T-helper 2 cell treated with Interferon-gamma antibody and Interleukin-4, amounts not matched to agents 100 ng/mL and 5 ng/mL, for 36 hours (primary cell): ENCODE results near the gene SF3B1. TPM values are rescaled to one million over a fixed set of nuclear protein-coding genes. Genes with fewer than 3 reads are reported as not detected.
"Not testable (repeated sequence)": the region's sequence is repeated elsewhere in the genome, so short reads cannot be mapped to it uniquely, and the experiment has no call there.

Experiments used
- intact Hi-C: fragments of 100-400 bp; cut with micrococcal nuclease; formaldehyde crosslinking; loops from one replicate; pipeline ENCODE4 v1.15.1; 2023
- total RNA-seq: library from RNA; stranded (reverse); gene quantifications from 2 replicates; pipeline ENCODE4 v1.2.3, GENCODE V29; 2022

Gene SF3B1
- total RNA-seq, 1 donor from 2014 or later: 298 TPM

- intact Hi-C loops: no loop called here
These were observed 48.6 kb downstream of the SF3B1 start for GRCh38 chr2:197386242-197386641.

- intact Hi-C loops: no loop called here
These were observed 51.0 kb downstream of the SF3B1 start for GRCh38 chr2:197383825-197384224.

GRCh38 chr2:197381641-197382040 is 53.2 kb downstream of the SF3B1 start:
- intact Hi-C loops: no loop called here

GRCh38 chr2:197379918-197380309 is 54.9 kb downstream of the SF3B1 start:
- intact Hi-C loops: loop anchor here (5.0 kb wide), 2 partner anchors 58 to 208 kb away; no protein-coding TSS in a partner anchor

GRCh38 chr2:197379308-197379917 is 55.4 kb downstream of the SF3B1 start:
- intact Hi-C loops: loop anchor here (5.0 kb wide), 2 partner anchors 57 to 207 kb away; no protein-coding TSS in a partner anchor

- intact Hi-C loops: loop anchor here (1.0 to 5.0 kb wide), 6 partner anchors 56 to 627 kb away; no protein-coding TSS in a partner anchor
These were observed 56.1 kb downstream of the SF3B1 start for GRCh38 chr2:197378494-197379307.

GRCh38 chr2:197378086-197378485 is 56.7 kb downstream of the SF3B1 start:
- intact Hi-C loops: loop anchor here (1.0 to 5.0 kb wide), 6 partner anchors 56 to 627 kb away; no protein-coding TSS in a partner anchor

GRCh38 chr2:197377670-197378069 is 57.2 kb downstream of the SF3B1 start:
- intact Hi-C loops: loop anchor here (1.0 to 5.0 kb wide), 6 partner anchors 55 to 626 kb away; no protein-coding TSS in a partner anchor

GRCh38 chr2:197372592-197372991 is 62.2 kb downstream of the SF3B1 start:
- intact Hi-C loops: no loop called here

GRCh38 chr2:197370664-197371063 is 64.2 kb downstream of the SF3B1 start:
- intact Hi-C loops: not testable (repeated sequence)

- intact Hi-C loops: no loop called here
These were observed 64.9 kb downstream of the SF3B1 start for GRCh38 chr2:197369933-197370320.

- intact Hi-C loops: no loop called here
These were observed 65.4 kb downstream of the SF3B1 start for GRCh38 chr2:197369228-197369932.

GRCh38 chr2:197368412-197368811 is 66.4 kb downstream of the SF3B1 start:
- intact Hi-C loops: no loop called here

GRCh38 chr2:197363998-197364397 is 70.8 kb downstream of the SF3B1 start:
- intact Hi-C loops: no loop called here

- intact Hi-C loops: no loop called here
These were observed 74.1 kb downstream of the SF3B1 start for GRCh38 chr2:197360744-197361156.

GRCh38 chr2:197359859-197360258 is 75.0 kb downstream of the SF3B1 start:
- intact Hi-C loops: no loop called here

GRCh38 chr2:197358931-197359330 is 75.9 kb downstream of the SF3B1 start:
- intact Hi-C loops: no loop called here

GRCh38 chr2:197357986-197358385 is 76.8 kb downstream of the SF3B1 start:
- intact Hi-C loops: no loop called here

- intact Hi-C loops: loop anchor here (1.0 kb wide), 1 partner anchor 33 kb away; no protein-coding TSS in a partner anchor
These were observed 78.7 kb downstream of the SF3B1 start for GRCh38 chr2:197356136-197356535.

GRCh38 chr2:197354169-197354558 is 80.7 kb downstream of the SF3B1 start:
- intact Hi-C loops: no loop called here

GRCh38 chr2:197353393-197354168 is 81.2 kb downstream of the SF3B1 start:
- intact Hi-C loops: no loop called here
